ENCODE results near the gene ZDHHC9. TPM values are rescaled to one million over a fixed set of nuclear protein-coding genes. Genes with fewer than 3 reads are reported as not detected.

ZDHHC9 gene
- polyA plus RNA-seq, 1 of the 3 experiments (the other 2 are of a cell fraction): 8.1 TPM

GRCh38 chrX:129768186-129768585, 75.5 kb downstream of the ZDHHC9 start:
- H3K27me3 ChIP-seq (ENCODE audit: insufficient read depth): peaks cover 4% of the 10 kb centered on the region; the same call in 1 of the 2 replicates
- no peaks in the 10 kb centered on the region for H3F3A ChIP-seq (replicated peaks; ENCODE audit: insufficient read depth)
- DNase-seq: no peak
- no peaks in the 10 kb centered on the region for H3K9me3 ChIP-seq
- no peaks in the 10 kb centered on the region for H3K36me3 ChIP-seq (replicated peaks in 1 of 2; ENCODE audit: control insufficient read depth in 1 of 2, insufficient read depth in 2 of 2, low read length in 1 of 2)
- H3K4me3 ChIP-seq (ENCODE audit: low read depth in 2 of 2, low read length in 1 of 2): no peak overlapping the region
- no peak overlapping the region for H3K9ac ChIP-seq
- POLR2A ChIA-PET: no interaction called here
- WGBS (ENCODE audit: low lambda C conversion rate): 48% methylated on average over 4 of the region's 8 CpGs
- H2AFZ ChIP-seq (ENCODE audit: low read depth): no peak overlapping the region
- TF ChIP-seq FOSL2 (IDR thresholded peaks at IDR 0.05; ENCODE audit: borderline replicate concordance, low read depth) (no peak), RCOR1 (IDR thresholded peaks at IDR 0.05; ENCODE audit: low read length) (no peak), MEF2A (IDR thresholded peaks at IDR 0.05; ENCODE audit: borderline replicate concordance, low read depth) (no peak), ELF1 (IDR thresholded peaks at IDR 0.05) (no peak), ZBTB33 (IDR thresholded peaks at IDR 0.05; ENCODE audit: borderline replicate concordance, low read depth) (no peak), TAF1 (IDR thresholded peaks at IDR 0.05; ENCODE audit: borderline replicate concordance, low read depth, low read length) (no peak), EZH2phosphoT487 (IDR thresholded peaks at IDR 0.05; ENCODE audit: borderline replicate concordance, low read depth) (no peak), SIN3A (IDR thresholded peaks at IDR 0.05; ENCODE audit: borderline replicate concordance, low read depth, low read length) (no peak), PBX3 (IDR thresholded peaks at IDR 0.05) (no peak), REST (IDR thresholded peaks at IDR 0.05; ENCODE audit: low read depth, low read length) (no peak), RFX5 (IDR thresholded peaks at IDR 0.05; ENCODE audit: low read length) (no peak)
- no peaks in the 10 kb centered on the region for H4K20me1 ChIP-seq (ENCODE audit: insufficient read depth)
- H3K4me2 ChIP-seq: no peak overlapping the region
- H3K27ac ChIP-seq (ENCODE audit: low read depth in 2 of 2, low read length in 1 of 2): no peak overlapping the region
- no peaks in the 10 kb centered on the region for H3K9me2 ChIP-seq
- H3K4me1 ChIP-seq (ENCODE audit: control insufficient read depth in 1 of 2, insufficient read depth in 2 of 2, low read depth in 1 of 2, low read length in 1 of 2): no peaks in the 10 kb centered on the region
- CTCF ChIA-PET: interaction anchor here (1.4 to 1.8 kb wide), 2 partner anchors 42 to 167 kb away, joined by 4 to 5 read pairs; no protein-coding TSS in a partner anchor
- H3K79me2 ChIP-seq (ENCODE audit: insufficient read depth): no peaks in the 10 kb centered on the region
